GM18526 (cell line): Measurements from ENCODE around the gene TRIM5.

Source experiments
- POLR2A ChIP-seq: IDR thresholded peaks from 3 replicates; pipeline ENCODE4 v1.6.1; 2011; ENCODE audit not compliant: insufficient read length; ENCODE audit errors: extremely low read depth

Gene TRIM5

DNA sequence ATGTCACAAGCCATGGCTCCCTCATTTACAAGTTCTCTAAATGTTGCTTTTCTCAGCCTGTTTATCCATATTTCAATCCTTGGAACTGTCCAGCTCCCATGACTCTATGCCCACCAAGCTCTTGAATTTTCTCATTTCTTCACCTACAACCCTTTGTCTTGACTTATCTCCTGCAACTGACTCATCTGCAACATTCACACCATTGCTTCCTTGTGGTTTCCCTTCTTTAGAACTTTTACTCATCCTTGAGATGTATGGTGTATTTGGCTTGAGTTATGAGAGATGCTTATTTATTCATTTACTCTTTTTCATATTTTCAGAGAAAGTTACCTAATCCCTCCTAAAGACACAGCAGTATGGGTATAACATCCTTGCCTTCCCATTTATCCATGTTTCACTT is 41.3 kb downstream of the TRIM5 start:
- no peak for TF ChIP-seq POLR2A

DNA sequence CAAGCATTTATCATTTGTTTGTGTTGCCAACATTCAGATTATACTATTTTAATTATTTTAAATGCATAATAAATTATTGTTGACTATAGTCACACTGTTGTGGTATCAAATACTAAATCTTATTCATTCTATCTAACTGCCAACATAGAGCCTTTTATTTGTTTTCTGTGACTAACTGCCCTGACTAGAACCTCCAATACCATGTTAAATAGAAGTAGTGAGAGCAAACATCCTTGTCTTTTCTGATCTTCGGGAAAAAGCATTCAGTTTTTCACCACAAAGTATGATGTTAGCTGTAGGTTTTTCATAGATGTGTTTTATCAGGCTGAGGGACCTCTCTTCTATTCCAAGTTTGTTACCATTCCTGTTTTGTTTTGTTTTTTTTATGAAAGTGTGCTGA is 44.9 kb downstream of the TRIM5 start:
- no peak for TF ChIP-seq POLR2A

DNA sequence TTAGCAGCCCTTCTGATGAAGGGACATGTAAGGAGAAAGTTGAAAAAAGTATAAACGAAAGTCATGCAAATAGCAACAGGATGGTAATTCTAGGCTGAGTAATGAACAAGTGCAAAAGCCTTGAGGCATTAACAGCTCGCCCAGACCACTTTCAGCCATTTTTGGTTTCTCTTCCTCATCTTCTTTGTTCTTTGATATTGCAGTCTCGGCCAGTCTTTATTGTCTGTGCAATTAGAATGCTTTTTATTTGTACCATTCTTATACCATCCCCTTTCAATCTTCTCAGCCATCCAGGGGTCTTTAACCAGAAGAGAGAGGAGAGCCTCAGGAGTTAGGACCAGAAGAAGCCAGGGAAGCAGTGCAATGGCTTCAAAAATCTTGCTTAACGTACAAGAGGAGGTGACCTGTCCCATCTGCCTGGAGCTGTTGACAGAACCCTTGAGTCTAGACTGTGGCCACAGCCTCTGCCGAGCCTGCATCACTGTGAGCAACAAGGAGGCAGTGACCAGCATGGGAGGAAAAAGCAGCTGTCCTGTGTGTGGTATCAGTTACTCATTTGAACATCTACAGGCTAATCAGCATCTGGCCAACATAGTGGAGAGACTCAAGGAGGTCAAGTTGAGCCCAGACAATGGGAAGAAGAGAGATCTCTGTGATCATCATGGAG is 52.8 kb downstream of the TRIM5 start:
- TF ChIP-seq POLR2A, result no peak

DNA sequence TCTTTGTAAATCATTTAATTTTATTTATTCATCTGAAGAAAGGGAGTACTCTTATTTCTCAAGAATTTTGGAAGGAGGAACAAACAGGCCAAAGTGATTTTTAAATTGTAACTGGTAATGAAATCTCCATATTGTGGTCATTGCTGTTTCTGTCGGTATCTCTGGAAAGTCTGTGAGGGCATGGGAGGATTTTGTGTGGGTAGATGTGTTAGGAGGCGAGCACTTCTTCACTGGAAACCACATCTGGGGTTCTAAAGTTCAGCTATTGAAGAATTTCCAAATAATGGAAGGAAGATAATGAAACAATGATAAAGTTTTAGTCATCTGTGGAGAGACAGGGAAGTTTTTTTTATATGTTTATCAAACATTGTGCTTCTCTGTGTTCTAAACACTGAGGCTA is 53.5 kb downstream of the TRIM5 start:
- TF ChIP-seq POLR2A, result no peak

DNA sequence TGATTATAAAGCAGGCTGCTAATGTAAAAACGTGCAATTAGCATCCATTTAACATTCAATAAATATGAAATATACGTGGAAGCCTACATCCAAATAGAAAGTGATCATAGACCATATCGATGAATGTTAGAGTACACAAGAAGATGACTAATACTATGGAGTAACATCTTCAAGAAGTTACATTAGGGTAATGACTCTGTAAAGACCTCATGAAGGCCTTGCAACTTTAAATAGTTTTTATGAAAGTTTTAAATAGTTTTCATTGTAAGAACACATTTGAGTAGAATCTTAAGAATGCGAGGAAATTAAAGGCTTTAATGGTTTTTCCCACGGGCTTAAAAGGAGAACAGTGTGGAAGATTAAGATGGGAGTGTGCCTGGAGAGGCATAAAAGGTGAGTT is 58.7 kb downstream of the TRIM5 start:
- no peak for TF ChIP-seq POLR2A

DNA sequence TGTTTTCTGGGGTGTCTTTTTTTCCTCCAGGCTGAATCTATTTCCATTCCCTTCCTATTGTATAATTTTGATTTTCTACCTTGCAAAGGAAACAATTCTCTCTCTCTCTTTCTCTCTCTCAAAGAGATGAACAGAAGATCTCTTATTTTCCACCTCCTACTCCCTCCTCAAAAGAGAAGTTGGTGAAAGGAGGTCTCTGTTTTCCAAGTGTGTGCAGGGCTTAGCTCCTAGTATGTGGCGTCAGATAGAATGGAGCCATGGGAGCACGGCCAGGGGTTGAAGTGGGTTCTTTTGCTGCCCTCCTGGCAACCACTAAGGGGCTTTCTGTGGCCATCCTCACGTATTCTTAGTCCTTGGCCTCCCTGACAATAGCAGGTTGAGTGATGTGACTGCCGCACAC is 59.6 kb downstream of the TRIM5 start:
- no peak for TF ChIP-seq POLR2A

DNA sequence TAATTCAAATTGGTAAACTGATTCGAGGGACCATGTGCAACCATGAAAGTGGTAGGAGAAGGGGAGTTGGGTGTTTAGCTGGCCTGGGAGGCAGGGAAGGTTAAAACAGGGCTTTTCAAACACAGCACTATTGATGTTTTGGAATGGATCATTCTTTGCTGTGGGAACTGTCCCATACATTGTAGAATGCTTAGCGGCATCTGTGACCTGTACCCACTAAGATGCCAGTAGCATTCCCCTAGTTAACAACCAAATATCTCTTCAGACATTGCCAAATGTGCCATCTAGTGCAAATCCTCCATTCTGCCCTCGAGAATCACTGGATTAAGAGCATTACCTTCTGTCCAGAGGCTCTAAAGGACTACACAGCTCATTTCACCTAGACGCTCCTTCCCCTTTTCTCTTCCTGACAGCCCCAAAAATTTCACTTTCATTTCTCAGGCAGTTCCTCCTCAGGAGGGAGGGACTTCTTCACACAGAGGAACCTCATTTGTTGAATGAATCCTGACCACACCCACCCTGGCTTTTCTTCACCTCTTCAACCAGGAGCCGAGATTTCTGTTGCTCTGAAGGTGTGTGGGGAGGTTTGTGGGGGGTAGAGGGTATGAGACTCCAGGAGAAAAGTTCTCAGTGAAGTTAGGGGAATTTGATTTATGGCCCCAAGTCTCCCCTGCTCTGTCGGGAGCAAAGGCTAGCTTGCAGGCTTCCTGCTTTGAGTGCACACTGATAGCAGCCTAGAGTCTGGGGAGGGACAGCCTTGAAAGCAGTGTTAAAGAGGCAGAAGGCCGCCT is 60.2 kb downstream of the TRIM5 start, which contains the start of gene TRIM34:
TRIM34 (plus strand) TSS at position 513 of the 791 bp plus-strand sequence. CDS start 7,331 bp downstream, outside the sequence.
- peak; percentile 71 for TF ChIP-seq POLR2A

DNA sequence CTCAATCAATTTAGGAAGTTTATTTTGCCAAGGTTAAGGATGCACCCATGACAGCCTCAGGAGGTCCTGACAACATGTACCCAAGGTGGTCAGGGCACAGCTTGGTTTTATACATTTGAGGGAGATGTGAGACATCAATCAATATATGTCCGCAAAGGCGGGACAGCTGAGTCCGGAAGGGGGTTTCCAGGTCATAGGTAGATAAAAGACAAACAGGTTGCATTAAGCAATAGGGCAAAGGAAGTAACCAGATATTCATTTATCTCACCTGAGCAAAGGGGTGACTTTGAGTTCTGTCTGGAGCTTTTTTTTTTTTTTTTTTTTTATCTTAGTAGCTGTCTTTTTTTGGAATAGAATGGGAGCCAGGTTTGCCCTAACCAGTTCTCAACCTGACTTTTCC is 62.1 kb downstream of the TRIM5 start:
- no peak for TF ChIP-seq POLR2A

DNA sequence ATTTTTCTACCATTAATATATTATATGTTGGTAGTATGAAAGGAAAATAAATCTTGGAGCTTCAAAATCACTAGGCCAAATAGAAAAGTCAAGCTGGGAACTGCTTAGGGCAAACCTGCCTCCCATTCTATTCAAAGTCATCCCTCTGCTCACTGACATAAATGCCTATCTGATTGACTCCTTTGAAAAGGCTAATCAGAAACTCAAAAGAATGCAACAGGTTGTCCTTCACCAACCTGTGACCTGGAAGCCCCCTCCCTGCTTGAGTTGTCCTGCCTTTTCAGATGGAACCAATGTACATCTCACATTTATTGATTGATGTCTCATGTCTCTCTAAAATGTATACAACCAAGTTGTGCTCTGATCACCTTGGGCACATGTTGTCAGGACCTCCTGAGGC is 63.3 kb downstream of the TRIM5 start:
- TF ChIP-seq POLR2A, result no peak

DNA sequence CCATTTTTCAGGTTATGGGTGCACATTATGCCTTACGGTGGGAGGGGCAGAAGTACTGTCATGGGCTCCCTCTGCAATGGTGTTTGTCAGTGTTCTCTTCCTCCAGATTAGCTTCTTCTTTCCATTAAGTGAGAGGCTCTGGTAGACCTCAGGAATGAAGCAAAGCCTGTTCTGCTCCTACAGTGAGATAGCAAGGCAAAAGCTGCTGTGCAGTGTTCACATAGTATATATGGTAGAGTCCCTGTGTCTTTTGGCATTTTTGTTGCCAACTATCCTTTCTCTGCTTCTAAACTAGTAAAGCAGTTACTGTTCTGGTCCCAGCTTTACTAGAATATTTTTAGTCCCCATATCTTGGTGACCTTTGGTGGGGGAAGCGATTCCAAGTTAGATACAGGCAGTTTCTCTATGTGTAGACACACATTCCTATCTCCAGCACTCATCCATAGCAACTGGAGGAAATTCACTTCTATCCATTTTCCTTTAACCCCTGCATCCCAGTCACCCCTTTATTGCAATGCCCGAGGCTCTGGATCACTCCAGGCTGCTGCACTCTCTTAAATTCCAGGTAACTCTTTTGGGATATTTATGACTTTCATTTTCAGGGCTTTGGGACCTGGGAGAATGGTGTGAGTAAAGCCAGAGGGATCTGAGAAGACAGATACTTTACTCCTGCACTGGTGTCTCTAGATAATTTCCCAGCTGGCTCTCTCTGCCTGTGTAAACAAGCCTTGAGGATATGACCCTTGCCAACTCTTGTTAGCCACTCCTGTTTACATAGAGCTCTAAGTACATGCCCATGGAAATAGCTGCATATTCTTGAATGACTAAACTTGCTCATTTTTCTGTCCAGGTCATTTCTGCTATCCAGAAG is 64.0 kb downstream of the TRIM5 start:
- TF ChIP-seq POLR2A, result no peak

DNA sequence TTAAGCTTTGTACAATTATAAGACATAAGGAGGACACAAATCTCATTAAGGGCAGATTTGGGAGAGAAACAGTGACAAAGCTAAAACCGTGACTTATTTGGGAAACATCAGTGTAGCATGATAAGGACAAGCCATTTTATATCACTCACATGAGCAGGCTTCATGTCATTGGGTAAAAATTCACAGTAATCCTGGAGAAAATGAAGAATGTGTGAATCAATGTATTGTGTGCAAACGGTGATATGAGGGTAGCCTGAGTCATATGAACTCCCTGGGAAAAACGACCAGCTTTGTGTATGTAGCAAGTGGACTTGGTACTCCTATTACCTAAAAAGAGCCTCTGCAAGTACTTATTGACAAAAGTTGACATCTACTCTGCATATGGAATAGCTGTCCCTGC is 66.1 kb downstream of the TRIM5 start:
- no peak for TF ChIP-seq POLR2A
